NCI-H446 treated with DMSO at 0.1 percent for 48 hours (cell line): ENCODE results near the gene KCNMA1.
A peak's percentile ranks its signal among the peaks of the same experiment; 100 is the strongest.

Experiments
- DNase-seq: peaks from one replicate; lab custom pipeline; 2025; lab: John Stamatoyannopoulos, UW

Gene KCNMA1

GRCh38 chr10:77507291-77507880 is 130.2 kb downstream of the KCNMA1 start:
- no peak for DNase-seq

GRCh38 chr10:77506517-77507200 is 130.9 kb downstream of the KCNMA1 start:
- no peak for DNase-seq

DNA sequence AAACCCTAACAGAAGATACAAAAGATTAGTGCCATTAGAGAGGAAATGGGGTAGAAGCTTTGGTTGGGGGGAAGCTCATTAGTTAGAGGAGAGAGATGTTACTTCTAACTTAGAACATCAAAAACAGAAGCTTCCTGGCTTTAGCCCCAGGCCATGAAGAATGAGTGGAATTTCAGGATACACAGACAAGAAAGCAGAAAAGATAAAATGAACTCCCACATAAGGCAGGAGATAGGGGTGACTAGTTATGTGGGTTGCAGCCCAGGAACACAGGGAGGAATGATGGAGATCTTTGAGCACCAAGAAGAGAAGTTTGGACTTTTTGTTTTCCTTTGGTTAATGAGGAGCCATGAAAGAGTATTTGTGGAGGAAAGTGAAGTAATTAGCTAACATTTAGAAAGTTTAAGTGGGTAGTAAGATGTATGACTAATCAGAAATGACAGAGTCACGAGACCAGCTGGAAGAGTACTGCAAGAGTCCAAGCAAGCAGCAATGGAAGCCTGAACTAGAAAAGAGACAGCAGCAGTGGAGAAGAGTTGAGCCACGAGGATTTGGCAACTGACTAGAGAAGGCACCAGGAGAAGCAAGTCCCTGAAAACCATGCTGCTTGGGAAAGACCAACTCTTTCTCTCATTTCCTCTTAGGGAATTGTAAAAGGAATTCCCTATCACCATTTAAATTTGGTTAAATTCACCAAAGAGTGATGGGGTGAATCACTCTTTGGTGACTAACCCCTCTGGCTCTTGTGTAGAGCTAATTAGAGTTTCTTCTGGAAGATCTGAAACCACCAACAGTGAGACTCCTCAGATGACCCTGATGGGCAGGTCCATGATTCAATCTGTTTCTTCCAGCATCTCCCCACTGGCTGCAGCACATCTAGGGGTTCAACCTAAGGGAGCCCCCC is 131.9 kb downstream of the KCNMA1 start:
- DNase-seq: no peak

GRCh38 chr10:77504873-77505257 is 132.7 kb downstream of the KCNMA1 start:
- DNase-seq: no peak

GRCh38 chr10:77504196-77504872 is 133.3 kb downstream of the KCNMA1 start:
- no peak for DNase-seq

DNA sequence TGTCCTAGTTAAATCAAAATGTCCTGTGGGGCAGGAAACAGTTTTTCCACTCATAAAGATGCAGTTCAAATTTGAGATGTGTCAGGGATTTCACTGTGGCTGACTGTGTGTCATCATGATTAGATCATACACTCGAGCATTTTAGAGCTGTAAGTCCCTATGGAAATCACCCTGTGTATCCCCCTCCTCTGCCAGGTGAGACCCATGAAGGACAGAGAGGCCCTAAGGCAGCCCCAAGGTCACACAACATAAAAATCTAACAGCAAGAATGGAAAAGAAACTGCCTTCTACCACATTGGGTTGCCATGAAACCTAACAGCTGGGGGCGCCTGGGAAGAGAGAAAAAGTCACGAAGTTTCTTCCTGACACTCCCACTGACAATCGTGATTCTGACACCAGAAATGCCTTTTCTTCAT is 135.8 kb downstream of the KCNMA1 start:
- no peak for DNase-seq

- peak; percentile 19 for DNase-seq
Measured at GRCh38 chr10:77501152-77501845, 136.3 kb downstream of the KCNMA1 start.

DNA sequence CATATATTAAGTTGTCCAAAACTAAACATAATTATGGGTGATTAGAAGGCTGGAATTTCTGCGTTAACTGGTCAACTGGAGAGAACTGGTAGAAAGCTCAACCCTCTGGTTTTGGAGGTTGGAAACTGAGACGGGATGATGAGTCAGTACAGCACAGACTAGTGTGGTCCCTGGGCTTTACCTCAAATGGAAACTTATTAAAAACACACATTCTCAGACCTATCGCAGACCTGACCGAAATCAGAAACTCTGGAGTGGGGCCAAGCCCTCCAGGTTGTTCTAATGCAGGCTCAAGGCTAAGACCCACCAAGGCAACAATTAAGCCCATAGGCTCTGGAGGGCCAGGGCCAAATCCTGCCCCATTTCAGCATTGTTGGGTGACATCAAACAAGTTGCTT is 136.9 kb downstream of the KCNMA1 start:
- DNase-seq: no peak

- no peak for DNase-seq
Measured at GRCh38 chr10:77498829-77499228, 138.8 kb downstream of the KCNMA1 start.

GRCh38 chr10:77498210-77498609 is 139.4 kb downstream of the KCNMA1 start:
- DNase-seq: peak; percentile 3

DNA sequence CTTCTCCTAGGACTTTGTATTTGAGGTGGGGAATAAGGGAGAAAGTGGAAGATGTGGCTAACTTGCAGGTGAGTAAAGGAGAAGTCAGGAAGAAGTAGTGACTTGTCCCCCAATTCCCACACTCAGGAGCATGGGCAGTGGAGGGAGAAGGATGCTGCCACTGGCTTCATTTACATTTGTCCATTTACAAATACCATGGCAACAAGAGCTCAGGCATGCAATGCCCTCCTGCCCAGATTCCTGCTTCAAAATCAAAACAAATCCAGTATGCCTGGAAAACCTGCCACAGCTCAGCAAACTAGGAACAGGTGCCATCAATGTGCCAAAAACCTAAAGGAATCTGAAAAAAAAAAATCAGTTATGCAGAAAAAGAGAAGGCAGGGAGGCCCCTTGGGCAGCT is 139.9 kb downstream of the KCNMA1 start:
- DNase-seq: no peak

- DNase-seq: no peak
Measured at GRCh38 chr10:77496941-77497420, 140.6 kb downstream of the KCNMA1 start.

GRCh38 chr10:77494756-77495541 is 142.7 kb downstream of the KCNMA1 start:
- DNase-seq: no peak

- DNase-seq: peak; percentile 49
Measured at GRCh38 chr10:77494327-77494726, 143.3 kb downstream of the KCNMA1 start.

GRCh38 chr10:77493851-77494261 is 143.8 kb downstream of the KCNMA1 start:
- no peak for DNase-seq

- no peak for DNase-seq
Measured at GRCh38 chr10:77493239-77493806, 144.3 kb downstream of the KCNMA1 start.

GRCh38 chr10:77492368-77492994 is 145.1 kb downstream of the KCNMA1 start:
- no peak for DNase-seq

DNA sequence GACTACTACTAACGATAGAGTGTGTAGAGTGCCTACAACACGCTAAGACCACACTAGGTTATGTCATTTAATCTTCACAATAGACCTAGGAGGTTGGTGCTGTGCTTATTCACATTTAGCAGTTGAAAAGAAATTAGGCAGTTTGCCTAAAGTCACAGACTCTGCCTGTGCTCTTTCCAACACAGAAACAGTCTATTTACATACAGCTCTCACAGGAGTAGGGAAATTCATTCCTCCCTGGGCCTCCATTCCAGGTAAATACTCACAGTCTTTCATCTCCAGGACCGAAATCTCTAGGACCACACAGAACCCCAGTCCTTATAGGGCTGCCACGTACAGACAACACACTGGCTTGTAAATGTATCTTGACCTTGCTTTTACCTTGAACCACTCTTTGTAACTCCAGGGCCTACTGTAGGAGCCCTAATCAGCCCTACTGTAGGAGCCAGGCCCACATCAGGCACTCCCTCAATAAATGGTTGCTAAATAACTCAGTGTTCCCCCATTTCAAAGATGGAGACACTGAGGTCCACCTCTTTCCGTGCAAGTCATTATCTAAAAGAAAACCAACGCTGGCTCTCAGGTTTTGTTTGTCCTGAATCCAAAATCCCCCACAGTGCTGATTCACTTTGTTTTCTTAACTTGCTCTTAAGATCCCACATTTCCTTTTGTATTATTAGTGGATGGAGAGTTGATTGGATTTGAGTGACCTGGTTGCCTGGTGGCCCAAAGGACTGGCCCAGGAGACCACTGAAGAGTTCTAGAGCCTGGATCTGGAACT is 146.9 kb downstream of the KCNMA1 start:
- DNase-seq: no peak

GRCh38 chr10:77486517-77486916 is 151.1 kb downstream of the KCNMA1 start:
- no peak for DNase-seq
